GM19043 (cell line): ENCODE measurements around the gene PPP1R16B.
A peak's percentile ranks its signal among the peaks of the same experiment; 100 is the strongest.
"Not testable (repeated sequence)": the region's sequence is repeated elsewhere in the genome, so short reads cannot be mapped to it uniquely, and the experiment has no call there.

Experiments used
- ATAC-seq: cut with Tn5 transposase; IDR thresholded peaks from one replicate; pipeline ENCODE4 v1.9.1; 2021; ENCODE audit warnings: low read depth; ENCODE audit not compliant: unreplicated experiment

The PPP1R16B gene

GRCh38 chr20:38957235-38957876 is 151.9 kb downstream of the PPP1R16B start:
- no peak for ATAC-seq

GRCh38 chr20:38957915-38958485 is 152.5 kb downstream of the PPP1R16B start:
- no peak for ATAC-seq

GRCh38 chr20:38960187-38960687 is 154.7 kb downstream of the PPP1R16B start:
- ATAC-seq, result not testable (repeated sequence)

- ATAC-seq, result no peak
These were observed 156.1 kb downstream of the PPP1R16B start for GRCh38 chr20:38961530-38962043.

- ATAC-seq, result peak; percentile 96
These were observed 156.8 kb downstream of the PPP1R16B start, which contains the start of gene DHX35 for GRCh38 chr20:38962044-38962927. TSS of gene DHX35 (plus strand) at chr20:38962344. CDS start at chr20:38962368, 24 bp downstream.

- no peak for ATAC-seq
These were observed 157.5 kb downstream of the PPP1R16B start for GRCh38 chr20:38962928-38963401.

- ATAC-seq, result no peak
These were observed 158.2 kb downstream of the PPP1R16B start for GRCh38 chr20:38963745-38964144.

- ATAC-seq, result no peak
These were observed 159.8 kb downstream of the PPP1R16B start for GRCh38 chr20:38965264-38965663.

- no peak for ATAC-seq
These were observed 162.6 kb downstream of the PPP1R16B start for GRCh38 chr20:38968090-38968489.

- no peak for ATAC-seq
These were observed 164.2 kb downstream of the PPP1R16B start for GRCh38 chr20:38969708-38970107.

- ATAC-seq, result no peak
These were observed 164.8 kb downstream of the PPP1R16B start for GRCh38 chr20:38970302-38970701.
